T-helper 2 cell treated with Interferon-gamma antibody and Interleukin-4, amounts not matched to agents 100 ng/mL and 5 ng/mL, for 36 hours (primary cell): ENCODE data around the gene AQP5. TPM values are rescaled to one million over a fixed set of nuclear protein-coding genes. Genes with fewer than 3 reads are reported as not detected.

Experiments
- intact Hi-C: fragments of 100-400 bp; cut with micrococcal nuclease; formaldehyde crosslinking; loops from one replicate; pipeline ENCODE4 v1.15.1; 2023
- total RNA-seq: library from RNA; stranded (reverse); gene quantifications from 2 replicates; pipeline ENCODE4 v1.2.3, GENCODE V29; 2022

Gene AQP5
- not detected in 2 replicates for total RNA-seq

- intact Hi-C loops: no loop called here
These were observed at the start of gene AQP5 for GRCh38 chr12:49961111-49961922. AQP5 (plus strand) TSS chr12:49961872; CDS start chr12:49962018, 146 bp downstream.

DNA sequence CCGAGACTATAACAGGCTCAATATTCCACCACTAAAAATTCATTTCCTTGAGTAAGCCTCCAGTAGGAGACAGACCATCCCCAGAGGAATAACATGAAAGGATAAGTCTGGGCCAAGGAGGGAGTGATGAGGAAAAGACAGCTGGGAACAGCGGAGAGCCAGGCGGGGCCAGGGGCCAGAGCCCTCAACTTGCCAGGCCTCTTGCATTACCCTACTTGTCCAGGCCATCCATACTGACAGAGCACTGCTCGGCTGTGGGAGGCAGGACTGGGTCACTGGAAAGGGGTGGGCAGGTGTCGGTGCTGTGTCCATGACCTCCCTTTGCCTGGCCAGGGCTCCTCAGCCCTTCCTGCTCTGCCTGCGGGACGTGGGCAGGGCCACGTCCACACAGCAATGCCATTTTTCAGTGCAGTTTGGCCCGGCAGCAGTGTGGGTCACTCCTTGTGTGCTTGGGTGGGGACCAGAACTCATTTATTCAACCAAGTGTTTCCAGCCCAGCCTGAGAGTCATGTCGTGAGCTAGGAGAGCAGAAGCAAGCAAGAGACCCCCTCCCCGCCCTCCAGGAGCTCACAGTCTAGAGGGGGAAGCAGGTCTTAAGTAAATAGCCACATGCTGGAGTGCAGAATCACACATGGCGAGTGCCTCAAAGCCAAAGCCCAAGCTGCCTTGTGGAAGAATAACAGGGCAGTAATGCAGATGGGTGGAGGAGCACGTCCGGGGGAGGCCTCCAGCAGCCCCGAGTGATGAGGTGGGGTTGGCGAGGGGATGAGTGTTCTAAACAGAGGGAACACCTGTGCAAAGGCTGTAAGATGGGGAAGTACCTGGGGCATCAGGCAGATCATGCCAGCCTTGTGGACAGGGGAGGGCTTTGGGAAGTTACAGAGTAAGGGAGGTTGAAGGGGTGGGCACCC lies 49.1 kb upstream of the AQP5 start:
- intact Hi-C loops: no loop called here

GRCh38 chr12:49916129-49916919 lies 45.3 kb upstream of the AQP5 start:
- intact Hi-C loops: no loop called here

GRCh38 chr12:49917166-49917787 lies 44.4 kb upstream of the AQP5 start:
- intact Hi-C loops: no loop called here

DNA sequence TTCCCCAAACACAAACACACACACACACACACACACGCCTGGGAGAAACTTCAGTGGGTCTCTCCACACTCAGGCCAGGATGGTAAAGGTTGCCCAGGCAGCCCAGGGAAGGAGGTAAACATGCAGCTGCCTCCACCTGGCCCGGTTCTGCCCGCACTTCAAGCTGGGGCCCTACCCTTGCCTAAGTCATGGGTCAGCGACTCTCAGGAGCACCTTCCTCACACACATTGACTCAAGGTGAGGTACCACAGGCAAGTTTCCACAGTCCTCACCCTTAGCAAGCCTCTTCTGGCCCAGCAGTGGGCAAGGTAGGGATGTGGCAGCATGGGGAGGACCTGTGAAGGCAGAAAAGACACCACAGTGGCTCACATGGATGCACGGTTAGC lies 43.9 kb upstream of the AQP5 start:
- intact Hi-C loops: no loop called here

- intact Hi-C loops: no loop called here
These were observed 41.3 kb upstream of the AQP5 start for GRCh38 chr12:49920241-49920914.

- intact Hi-C loops: no loop called here
These were observed 40.8 kb upstream of the AQP5 start for GRCh38 chr12:49920915-49921286.

- intact Hi-C loops: no loop called here
These were observed 40.4 kb upstream of the AQP5 start for GRCh38 chr12:49921299-49921698.

DNA sequence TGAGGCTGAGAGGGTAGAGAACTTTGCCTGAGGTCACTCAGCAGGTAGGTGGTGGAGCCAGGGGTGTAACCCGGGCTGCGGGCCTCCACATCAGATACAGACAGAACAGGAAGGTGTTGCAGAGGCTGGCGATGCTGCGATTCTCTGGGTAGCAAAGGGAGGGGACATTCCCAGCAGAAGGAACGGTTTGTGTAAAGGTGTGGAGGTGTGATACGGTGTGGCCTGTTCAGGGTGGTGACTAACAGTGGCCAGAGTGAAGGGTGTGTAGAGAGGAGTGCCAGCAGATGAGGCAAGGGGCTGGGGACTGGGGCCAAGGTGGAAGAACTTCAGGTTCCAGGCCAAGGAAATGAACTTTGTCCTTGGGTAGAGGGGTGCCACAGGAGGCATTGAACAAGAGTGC lies 39.7 kb upstream of the AQP5 start:
- intact Hi-C loops: no loop called here

DNA sequence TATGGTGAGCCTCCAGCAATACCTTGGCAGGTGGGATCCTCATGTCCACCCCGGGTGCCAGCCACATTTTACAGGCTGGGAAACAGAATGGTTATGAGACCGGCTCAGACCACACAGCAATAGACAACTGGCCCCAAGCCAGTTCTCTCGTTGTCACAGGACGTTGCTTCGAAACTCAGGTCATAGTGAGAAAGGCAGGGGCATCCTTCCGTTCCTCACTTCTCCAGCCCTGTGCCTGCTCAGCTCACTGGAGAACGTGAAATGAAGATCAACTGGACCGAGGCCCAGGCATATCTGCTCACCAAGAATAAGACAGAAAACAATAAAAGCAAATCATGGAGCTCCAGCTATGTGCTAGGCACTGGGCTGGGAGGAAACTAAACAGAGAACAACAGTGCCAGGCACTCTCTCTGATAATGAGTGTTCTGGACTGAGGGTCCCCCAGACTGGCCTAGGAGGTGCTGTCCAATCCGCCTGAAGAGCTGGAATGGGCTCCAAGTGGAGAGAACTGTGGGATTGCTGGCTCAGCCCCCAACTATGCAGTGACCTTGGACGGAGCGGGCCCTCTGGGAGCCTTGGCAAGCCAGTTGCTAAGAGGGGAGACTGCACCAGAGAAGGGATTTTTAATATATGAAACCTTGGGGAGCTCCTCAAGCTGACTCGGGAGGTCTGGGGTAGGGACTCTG lies 39.2 kb upstream of the AQP5 start:
- intact Hi-C loops: no loop called here

DNA sequence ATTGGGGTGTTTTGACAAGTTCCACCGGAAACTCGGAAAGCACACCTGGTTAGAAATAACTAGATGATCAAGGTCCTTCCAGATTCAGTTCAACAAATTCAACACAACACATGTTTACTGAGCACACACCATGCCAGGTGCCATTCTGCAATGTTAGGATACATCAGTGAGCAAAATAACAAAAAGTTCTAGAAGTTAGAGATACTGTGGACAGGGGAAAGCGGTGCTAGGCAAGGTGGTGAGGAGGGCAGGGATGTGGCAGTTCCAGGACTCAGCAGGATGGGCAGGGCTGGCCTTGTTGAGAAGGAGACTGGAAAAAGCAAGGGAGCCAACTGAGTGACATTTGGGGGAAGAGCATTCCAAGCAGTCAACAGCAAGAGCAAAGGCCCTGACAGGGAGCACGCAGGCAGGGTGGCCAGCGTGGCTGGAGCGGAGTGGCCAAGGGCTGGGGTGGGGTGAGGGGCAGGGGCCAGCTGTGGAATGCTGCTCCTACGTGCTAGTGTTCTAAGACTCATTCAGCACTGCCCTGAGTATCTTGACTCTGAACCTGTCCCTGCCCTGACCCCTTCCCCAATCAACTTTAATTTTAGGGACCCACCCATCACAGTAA lies 38.5 kb upstream of the AQP5 start:
- intact Hi-C loops: no loop called here

DNA sequence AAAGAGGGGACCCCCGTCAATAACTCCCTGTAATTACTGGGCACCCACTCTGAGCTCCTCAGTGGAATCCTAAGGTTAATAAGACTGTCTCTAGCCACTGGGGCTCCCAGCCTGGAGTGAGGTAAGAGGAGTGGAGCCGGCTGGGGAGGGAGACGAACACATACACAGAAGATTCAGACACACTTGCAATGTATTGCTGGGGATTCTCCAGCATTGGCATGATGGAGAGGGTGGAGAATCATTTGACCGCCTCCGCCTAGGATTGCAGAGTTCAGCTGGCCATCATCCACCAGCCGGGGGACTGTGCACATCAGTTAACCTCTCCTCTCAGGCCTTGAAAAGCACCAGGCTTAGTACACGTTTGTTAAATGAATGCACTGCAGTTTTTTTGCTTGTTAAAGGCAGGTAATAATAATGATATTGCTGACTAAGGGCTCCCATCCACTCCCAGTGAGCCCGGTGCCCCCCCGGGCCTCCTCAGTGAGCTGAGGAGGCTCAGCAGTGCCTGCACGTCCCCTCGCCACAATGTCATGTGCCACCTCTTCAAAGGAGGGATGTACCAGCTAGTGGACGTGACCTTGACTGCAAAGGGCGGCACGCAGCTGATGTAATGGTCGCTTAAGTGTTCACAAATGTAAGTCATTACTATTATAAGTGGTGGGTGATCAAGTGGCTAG lies 37.7 kb upstream of the AQP5 start:
- intact Hi-C loops: no loop called here

DNA sequence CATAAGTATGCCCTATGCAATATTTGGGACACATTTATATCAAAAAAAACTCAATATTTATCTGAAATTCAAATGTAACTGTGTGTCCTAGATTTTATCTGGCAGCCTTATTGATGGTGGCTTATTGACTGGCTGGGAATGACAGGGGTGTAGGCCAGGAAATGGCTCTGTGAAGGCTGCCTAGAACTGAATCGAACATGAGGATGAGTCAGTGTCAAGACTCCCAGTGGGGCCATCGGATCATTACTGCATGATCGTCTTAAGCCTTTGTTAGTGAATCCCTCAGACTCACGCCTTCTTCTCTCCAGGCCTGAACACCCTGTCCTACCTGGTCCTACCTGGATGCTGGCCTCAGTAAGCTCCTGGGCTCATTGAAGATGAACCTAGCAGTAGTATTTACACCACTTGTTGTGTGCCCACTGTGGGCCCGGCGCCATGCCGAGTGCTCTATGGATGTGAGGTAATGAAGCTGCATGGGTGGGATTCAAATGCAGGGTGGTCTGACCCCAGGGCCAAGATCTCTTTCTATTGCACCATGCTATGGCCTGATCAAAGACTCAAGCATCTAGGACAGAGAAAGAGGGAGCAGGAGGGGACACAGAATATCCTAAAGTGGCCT lies 36.9 kb upstream of the AQP5 start:
- intact Hi-C loops: no loop called here

GRCh38 chr12:49925433-49926204 lies 36.1 kb upstream of the AQP5 start:
- intact Hi-C loops: no loop called here

GRCh38 chr12:49928471-49928870 lies 33.2 kb upstream of the AQP5 start:
- intact Hi-C loops: no loop called here

GRCh38 chr12:49929581-49929980 lies 32.1 kb upstream of the AQP5 start:
- intact Hi-C loops: no loop called here

DNA sequence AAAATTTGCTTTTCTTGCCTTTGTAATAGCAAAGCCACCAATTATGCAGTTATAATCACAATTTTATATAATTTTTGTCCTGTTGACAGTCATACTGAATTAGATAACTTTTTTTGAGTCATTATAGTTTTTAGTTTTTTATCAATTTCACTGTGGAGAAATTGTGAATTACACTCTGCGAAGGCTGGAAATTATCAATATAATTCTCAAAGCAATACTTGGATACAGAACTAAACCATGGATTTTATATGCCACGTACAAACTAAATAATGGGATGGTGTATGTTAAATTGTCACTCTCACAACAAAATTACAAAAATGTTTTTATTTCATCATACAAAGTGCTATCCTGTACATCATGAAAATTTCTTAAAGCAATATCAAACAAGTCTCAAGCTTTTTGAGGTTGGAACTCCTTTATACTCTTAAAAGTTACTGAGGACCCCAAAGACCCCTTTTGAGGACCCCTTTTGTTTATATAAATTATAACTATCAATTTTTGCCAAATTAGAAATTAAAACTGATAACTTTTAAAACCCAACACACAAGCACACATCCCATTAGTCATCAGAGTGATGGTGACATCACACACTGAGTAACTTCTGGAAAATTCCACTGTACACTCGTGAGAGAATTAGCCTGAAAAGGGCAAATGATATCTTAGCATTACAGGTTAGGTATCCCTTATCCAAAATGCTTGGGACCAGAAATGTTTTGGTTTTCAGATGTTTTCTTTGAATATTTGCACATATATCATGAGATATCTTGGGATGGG lies 31.0 kb upstream of the AQP5 start:
- intact Hi-C loops: no loop called here
